ENCODE measurements around the gene BBS7. TPM values are rescaled to one million over a fixed set of nuclear protein-coding genes. Genes with fewer than 3 reads are reported as not detected.

The BBS7 gene
- total and polyA plus RNA-seq, 2 of the 13 experiments (the other 11 are each of a cell fraction or from before 2014, with no cell fraction given), result 9.0 to 15.7 TPM

- POLR2A ChIA-PET, result interaction anchor here (0.7 to 2.6 kb wide), 8 partner anchors 10 to 105 kb away, joined by 3 to 14 read pairs (median 4); partner anchors contain the start of genes ANXA5, BBS7 and CCNA2
- Histone ChIP-seq H3K79me2 (ENCODE audit: insufficient read depth, low read length) (peaks cover 19% of the 10 kb centered on the region), H3K9me3 (ENCODE audit: low read length) (no peaks in the 10 kb centered on the region), H4K20me1 (ENCODE audit: insufficient read depth, low read length) (no peaks in the 10 kb centered on the region), H3K4me3 (replicated peaks in 1 of 3; ENCODE audit: insufficient read depth in 1 of 3, low read depth in 2 of 3, low read length in 3 of 3) (peak within 1 kb of the TSS; percentile 79 to 86 (median 84)), H3K4me2 (ENCODE audit: low read depth, low read length) (peak within 1 kb of the TSS; percentile 97), H3K36me3 (replicated peaks in 1 of 2; ENCODE audit: control insufficient read depth in 1 of 2, insufficient read depth in 2 of 2, low read length in 2 of 2) (peaks cover 6 to 14% of the 10 kb centered on the region in 2 experiments; a peak in 4 of 5 replicates), H3K27me3 (ENCODE audit: control insufficient read depth in 1 of 2, insufficient read depth in 2 of 2, low read length in 2 of 2) (no peaks in the 10 kb centered on the region; a peak in 1 of 5 replicates), H3K9ac (ENCODE audit: insufficient read depth, low read depth, low read length) (peak within 1 kb of the TSS; percentile 87), H3K27ac (ENCODE audit: extremely low read length, insufficient read depth, low read length) (peak within 1 kb of the TSS; percentile 93), H3K4me1 (ENCODE audit: insufficient read depth, low read length) (peaks cover 47% of the 10 kb centered on the region), H2AFZ (ENCODE audit: low read length) (peak within 1 kb of the TSS; percentile 77)
- FAIRE-seq (peak; percentile 57), DNase-seq (ENCODE audit: low spot score) (peak; percentile 87), ATAC-seq (peak; percentile 87)
- intact Hi-C loops (cut with micrococcal nuclease; ENCODE audit: unreplicated experiment), result loop anchor here (1.0 to 5.0 kb wide), 2 partner anchors 22 to 124 kb away; partner anchors contain the start of gene CCNA2
- in situ Hi-C loops (cut with HindIII; ENCODE audit: extremely low pct_ligation_motif_present, low pct_unique_long_range_greater_than_20kb), result no loop called here
- WGBS (ENCODE audit: low lambda C conversion rate), result under 1% methylated on average over 30 of the region's 48 CpGs
- CTCF ChIA-PET (ENCODE audit: low intra/inter-chr PET ratio, low total read pairs), result no interaction called here
- BruUV-seq (replicated peaks), result no TSS peak
- TF ChIP-seq ZNF709 (CRISPR knock-in tag; IDR thresholded peaks at IDR 0.05) (0 out of 2 replicates have a peak, but pooled peaks have one; percentile 61), SP140L (CRISPR knock-in tag; IDR thresholded peaks at IDR 0.05; ENCODE audit: borderline replicate concordance) (no peak), ZNF619 (CRISPR knock-in tag; IDR thresholded peaks at IDR 0.05) (peak; percentile 85; the same call in 1 of the 2 replicates), ZNF772 (CRISPR knock-in tag; IDR thresholded peaks at IDR 0.05) (peak; percentile 92), ELF3 (CRISPR knock-in tag; IDR thresholded peaks at IDR 0.05) (peak; percentile 82), CENPT (CRISPR knock-in tag; IDR thresholded peaks at IDR 0.05; ENCODE audit: low read depth) (no peak), ZBTB34 (CRISPR knock-in tag; IDR thresholded peaks at IDR 0.05) (no peak), ZNF256 (CRISPR knock-in tag; conservative IDR thresholded peaks at IDR 0.05) (peak; percentile 55), ARID2 (CRISPR knock-in tag; IDR thresholded peaks at IDR 0.05; ENCODE audit: borderline replicate concordance) (peak; percentile 15; the same call in 1 of the 2 replicates), YEATS2 (CRISPR knock-in tag; IDR thresholded peaks at IDR 0.05; ENCODE audit: borderline replicate concordance) (peak; percentile 97), ZNF230 (CRISPR knock-in tag; IDR thresholded peaks at IDR 0.05) (peak; percentile 54; the same call in 1 of the 2 replicates), REST (IDR thresholded peaks at IDR 0.05; ENCODE audit: borderline replicate concordance in 1 of 2, low read depth in 1 of 2, low read length in 2 of 2) (peak in 1 of 2 experiments; percentile 28; a peak in 1 of 4 replicates), MIER3 (CRISPR knock-in tag; IDR thresholded peaks at IDR 0.05; ENCODE audit: borderline replicate concordance) (peak; percentile 74; the same call in 1 of the 2 replicates), KDM3A (CRISPR knock-in tag; IDR thresholded peaks at IDR 0.05; ENCODE audit: low read depth) (0 out of 2 replicates have a peak, but pooled peaks have one; percentile 54), ZNF616 (CRISPR knock-in tag; IDR thresholded peaks at IDR 0.05; ENCODE audit: low read depth) (no peak), MLX (CRISPR knock-in tag; IDR thresholded peaks at IDR 0.05) (peak; percentile 35; the same call in 1 of the 2 replicates)
- TF ChIP-seq, protein P1, sequence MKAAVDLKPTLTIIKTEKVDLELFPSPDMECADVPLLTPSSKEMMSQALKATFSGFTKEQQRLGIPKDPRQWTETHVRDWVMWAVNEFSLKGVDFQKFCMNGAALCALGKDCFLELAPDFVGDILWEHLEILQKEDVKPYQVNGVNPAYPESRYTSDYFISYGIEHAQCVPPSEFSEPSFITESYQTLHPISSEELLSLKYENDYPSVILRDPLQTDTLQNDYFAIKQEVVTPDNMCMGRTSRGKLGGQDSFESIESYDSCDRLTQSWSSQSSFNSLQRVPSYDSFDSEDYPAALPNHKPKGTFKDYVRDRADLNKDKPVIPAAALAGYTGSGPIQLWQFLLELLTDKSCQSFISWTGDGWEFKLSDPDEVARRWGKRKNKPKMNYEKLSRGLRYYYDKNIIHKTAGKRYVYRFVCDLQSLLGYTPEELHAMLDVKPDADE (CRISPR knock-in tag; IDR thresholded peaks at IDR 0.05), result no peak
These were observed 69.1 kb downstream of the BBS7 start, which contains the start of gene EXOSC9 for GRCh38 chr4:121800961-121801714. Gene EXOSC9 (plus strand): TSS chr4:121801323. CDS start chr4:121801425, 102 bp downstream.

Measured in HepG2 (cell line).